Body of pancreas (tissue), 4 donors: ENCODE results near the gene A3GALT2.

Experiments used
- POLR2A ChIP-seq, 3 donors: fragments of 450-650 bp; IDR thresholded peaks; one replicate each; pipeline ENCODE4 v1.6.1; 2016; ENCODE audit warnings: antibody characterized with exemption in 3 of 3, mild to moderate bottlenecking in 2 of 3
- TF ChIP-seq, protein P1 (sequence below), 7 experiments: fragments of 450-650 bp in 4 of 7; fragments of 200-600 bp in 3 of 7; sonication (generic) in 3 of 7; IDR thresholded peaks; one replicate each; pipeline ENCODE4 v1.5.1; 2016 to 2019; ENCODE audit warnings: antibody characterized with exemption in 7 of 7

DNA sequence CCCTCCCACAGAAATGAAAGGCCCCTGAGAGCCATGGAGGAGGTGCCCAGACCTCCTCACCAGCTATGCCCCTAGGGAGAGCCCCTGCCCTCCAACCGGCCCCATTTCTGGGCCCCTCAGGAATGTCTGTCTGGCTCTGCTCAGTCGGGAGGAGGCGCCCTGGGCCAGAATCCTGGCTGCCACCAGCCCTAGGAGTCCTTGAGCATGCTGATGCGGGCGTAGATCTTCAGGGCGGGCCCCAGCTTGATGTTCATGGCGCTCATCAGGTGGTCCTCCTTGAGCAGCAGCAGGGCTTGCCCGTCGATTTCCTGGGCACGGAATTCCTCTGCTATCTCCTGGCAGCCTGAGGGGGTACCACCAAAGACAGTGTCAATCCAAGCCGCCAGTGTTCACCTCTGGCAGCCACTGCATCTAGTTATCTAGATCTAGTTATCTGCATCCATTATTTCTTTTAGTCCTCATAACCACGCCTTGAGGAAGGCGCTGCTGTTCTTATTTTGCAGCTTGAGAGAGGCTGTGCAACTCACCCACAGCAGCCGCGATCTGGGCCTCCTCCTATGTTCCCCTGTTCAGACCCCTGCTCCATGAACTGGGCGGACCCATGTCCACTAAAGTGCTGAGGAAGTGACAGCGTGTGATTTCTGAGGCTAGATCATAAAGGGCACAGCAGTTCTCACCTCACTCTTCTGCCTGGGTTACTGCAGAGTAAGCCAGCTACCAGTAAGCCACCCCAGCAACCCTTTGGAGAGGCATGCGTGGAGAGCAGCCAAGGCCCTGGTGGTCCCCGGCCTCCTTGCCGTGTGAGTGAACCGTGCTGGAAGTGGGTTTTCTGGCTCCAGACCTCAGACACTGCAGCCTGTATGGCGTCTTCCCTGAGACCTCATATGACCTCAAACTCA, 4.0 kb upstream of the A3GALT2 start:
- TF ChIP-seq, protein P1, sequence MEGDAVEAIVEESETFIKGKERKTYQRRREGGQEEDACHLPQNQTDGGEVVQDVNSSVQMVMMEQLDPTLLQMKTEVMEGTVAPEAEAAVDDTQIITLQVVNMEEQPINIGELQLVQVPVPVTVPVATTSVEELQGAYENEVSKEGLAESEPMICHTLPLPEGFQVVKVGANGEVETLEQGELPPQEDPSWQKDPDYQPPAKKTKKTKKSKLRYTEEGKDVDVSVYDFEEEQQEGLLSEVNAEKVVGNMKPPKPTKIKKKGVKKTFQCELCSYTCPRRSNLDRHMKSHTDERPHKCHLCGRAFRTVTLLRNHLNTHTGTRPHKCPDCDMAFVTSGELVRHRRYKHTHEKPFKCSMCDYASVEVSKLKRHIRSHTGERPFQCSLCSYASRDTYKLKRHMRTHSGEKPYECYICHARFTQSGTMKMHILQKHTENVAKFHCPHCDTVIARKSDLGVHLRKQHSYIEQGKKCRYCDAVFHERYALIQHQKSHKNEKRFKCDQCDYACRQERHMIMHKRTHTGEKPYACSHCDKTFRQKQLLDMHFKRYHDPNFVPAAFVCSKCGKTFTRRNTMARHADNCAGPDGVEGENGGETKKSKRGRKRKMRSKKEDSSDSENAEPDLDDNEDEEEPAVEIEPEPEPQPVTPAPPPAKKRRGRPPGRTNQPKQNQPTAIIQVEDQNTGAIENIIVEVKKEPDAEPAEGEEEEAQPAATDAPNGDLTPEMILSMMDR (IDR thresholded peaks at IDR 0.05) = no peak
- TF ChIP-seq POLR2A (IDR thresholded peaks at IDR 0.05) = no peak
